IPS-18a (cell line): Measurements from ENCODE around the gene COPS8.

Source experiments
- H3K27ac ChIP-seq: one replicate; pipeline ENCODE4 v1.5.1; 2013; ENCODE audit warnings: low read length
- H3K27me3 ChIP-seq: one replicate; pipeline ENCODE4 v1.6.1; 2013; ENCODE audit warnings: mild to moderate bottlenecking, low read length; ENCODE audit not compliant: control insufficient read depth, insufficient read depth
- H3K36me3 ChIP-seq: one replicate; pipeline ENCODE4 v1.6.1; 2013; ENCODE audit warnings: low read depth, low read length; ENCODE audit not compliant: control insufficient read depth
- H3K4me1 ChIP-seq: one replicate; pipeline ENCODE4 v1.6.1; 2013; ENCODE audit warnings: low read depth, low read length; ENCODE audit not compliant: control insufficient read depth
- H3K4me3 ChIP-seq: one replicate; pipeline ENCODE4 v1.5.1; 2013; ENCODE audit warnings: low read length
- H3K9ac ChIP-seq: one replicate; pipeline ENCODE4 v1.6.1; 2013; ENCODE audit warnings: mild to moderate bottlenecking, low read length, moderate library complexity
- H3K9me3 ChIP-seq: one replicate; pipeline ENCODE4 v1.6.1; 2013; ENCODE audit warnings: low read depth, low read length; ENCODE audit not compliant: control insufficient read depth

Gene COPS8

GRCh38 chr2:237085248-237086221, at the start of gene COPS8:
COPS8 (plus strand) TSS chr2:237085889; CDS start chr2:237085965, 76 bp downstream.
- H3K4me1 ChIP-seq, result no peaks in the 10 kb centered on the region
- no peaks in the 10 kb centered on the region for H3K27me3 ChIP-seq
- H3K36me3 ChIP-seq, result peaks cover 13% of the 10 kb centered on the region
- H3K4me3 ChIP-seq, result peak within 1 kb of the TSS; percentile 97
- H3K27ac ChIP-seq, result peak within 1 kb of the TSS; percentile 55
- peak within 1 kb of the TSS; percentile 88 for H3K9ac ChIP-seq
- no peaks in the 10 kb centered on the region for H3K9me3 ChIP-seq

GRCh38 chr2:237039301-237040031, 46.2 kb upstream of the COPS8 start:
- Histone ChIP-seq H3K4me1 (peaks cover 19% of the 10 kb centered on the region), H3K9me3 (no peaks in the 10 kb centered on the region), H3K9ac (no peak overlapping the region), H3K4me3 (no peak overlapping the region), H3K27ac (no peak overlapping the region), H3K36me3 (no peaks in the 10 kb centered on the region), H3K27me3 (no peaks in the 10 kb centered on the region)

- Histone ChIP-seq H3K27me3 (no peaks in the 10 kb centered on the region), H3K9me3 (no peaks in the 10 kb centered on the region), H3K4me1 (peaks cover 19% of the 10 kb centered on the region), H3K9ac (no peak overlapping the region), H3K4me3 (no peak overlapping the region), H3K27ac (no peak overlapping the region), H3K36me3 (no peaks in the 10 kb centered on the region)
Measured at GRCh38 chr2:237041231-237041630, 44.5 kb upstream of the COPS8 start.

- peaks cover 19% of the 10 kb centered on the region for H3K4me1 ChIP-seq
- no peaks in the 10 kb centered on the region for H3K9me3 ChIP-seq
- H3K27ac ChIP-seq, result no peak overlapping the region
- H3K9ac ChIP-seq, result no peak overlapping the region
- no peaks in the 10 kb centered on the region for H3K36me3 ChIP-seq
- no peaks in the 10 kb centered on the region for H3K27me3 ChIP-seq
- H3K4me3 ChIP-seq, result no peak overlapping the region
Measured at GRCh38 chr2:237042101-237042500, 43.6 kb upstream of the COPS8 start.

- H3K36me3 ChIP-seq, result no peaks in the 10 kb centered on the region
- peaks cover 19% of the 10 kb centered on the region for H3K4me1 ChIP-seq
- no peaks in the 10 kb centered on the region for H3K27me3 ChIP-seq
- H3K9ac ChIP-seq, result no peak overlapping the region
- no peak overlapping the region for H3K4me3 ChIP-seq
- peaks cover 7% of the 10 kb centered on the region for H3K9me3 ChIP-seq
- no peak overlapping the region for H3K27ac ChIP-seq
Measured at GRCh38 chr2:237043866-237044265, 41.8 kb upstream of the COPS8 start.

- H3K27me3 ChIP-seq, result no peaks in the 10 kb centered on the region
Measured at GRCh38 chr2:237044281-237044680, 41.4 kb upstream of the COPS8 start.

GRCh38 chr2:237045449-237045848, 40.2 kb upstream of the COPS8 start:
- Histone ChIP-seq H3K9ac (no peak overlapping the region), H3K27ac (no peak overlapping the region), H3K4me3 (no peak overlapping the region), H3K9me3 (peaks cover 7% of the 10 kb centered on the region), H3K27me3 (no peaks in the 10 kb centered on the region), H3K4me1 (peaks cover 14% of the 10 kb centered on the region), H3K36me3 (no peaks in the 10 kb centered on the region)

More at GRCh38 chr2:237044281-237044680, 41.4 kb upstream of the COPS8 start:
- no peak overlapping the region for H3K27ac ChIP-seq
- peaks cover 7% of the 10 kb centered on the region for H3K9me3 ChIP-seq
- H3K9ac ChIP-seq, result no peak overlapping the region
- H3K36me3 ChIP-seq, result no peaks in the 10 kb centered on the region
- no peak overlapping the region for H3K4me3 ChIP-seq
- peaks cover 15% of the 10 kb centered on the region for H3K4me1 ChIP-seq

GRCh38 chr2:237048595-237048994, 37.1 kb upstream of the COPS8 start:
- Histone ChIP-seq H3K4me1 (no peaks in the 10 kb centered on the region), H3K9ac (no peak overlapping the region), H3K27me3 (no peaks in the 10 kb centered on the region), H3K4me3 (no peak overlapping the region), H3K27ac (no peak overlapping the region), H3K36me3 (no peaks in the 10 kb centered on the region), H3K9me3 (peaks cover 7% of the 10 kb centered on the region)

- Histone ChIP-seq H3K4me1 (no peaks in the 10 kb centered on the region), H3K27ac (no peak overlapping the region), H3K27me3 (no peaks in the 10 kb centered on the region), H3K4me3 (no peak overlapping the region), H3K9me3 (peaks cover 7% of the 10 kb centered on the region), H3K36me3 (no peaks in the 10 kb centered on the region), H3K9ac (no peak overlapping the region)
Measured at GRCh38 chr2:237051861-237052260, 33.8 kb upstream of the COPS8 start.

- H3K4me1 ChIP-seq, result no peaks in the 10 kb centered on the region
- no peak overlapping the region for H3K9ac ChIP-seq
- H3K4me3 ChIP-seq, result no peak overlapping the region
- no peaks in the 10 kb centered on the region for H3K27me3 ChIP-seq
- no peak overlapping the region for H3K27ac ChIP-seq
- no peaks in the 10 kb centered on the region for H3K36me3 ChIP-seq
- H3K9me3 ChIP-seq, result peaks cover 7% of the 10 kb centered on the region
Measured at GRCh38 chr2:237053066-237053465, 32.6 kb upstream of the COPS8 start.

- H3K4me3 ChIP-seq, result no peak overlapping the region
- no peak overlapping the region for H3K27ac ChIP-seq
- H3K9me3 ChIP-seq, result no peaks in the 10 kb centered on the region
- no peaks in the 10 kb centered on the region for H3K4me1 ChIP-seq
- no peaks in the 10 kb centered on the region for H3K36me3 ChIP-seq
- no peaks in the 10 kb centered on the region for H3K27me3 ChIP-seq
- H3K9ac ChIP-seq, result no peak overlapping the region
Measured at GRCh38 chr2:237055386-237056100, 30.1 kb upstream of the COPS8 start.
